IPS DF 6.9 (cell line): ENCODE measurements around the gene NR2C2AP.

Experiments
- DNase-seq: peaks from one replicate; pipeline ENCODE4 v3.0.0-alpha.2; 2013; ENCODE audit warnings: low read depth, low spot score
- H3K27ac ChIP-seq: one replicate; pipeline ENCODE4 v1.5.1; 2013; ENCODE audit warnings: low read length, control low read depth
- H3K27me3 ChIP-seq: 2 replicates; pipeline ENCODE4 v1.6.1; 2013; ENCODE audit warnings: mild to moderate bottlenecking, low read length; ENCODE audit not compliant: control insufficient read depth, insufficient read depth
- H3K36me3 ChIP-seq: 2 replicates; pipeline ENCODE4 v1.6.1; 2013; ENCODE audit warnings: low read length; ENCODE audit not compliant: control insufficient read depth, insufficient read depth
- H3K4me1 ChIP-seq: 2 replicates; pipeline ENCODE4 v1.6.1; 2013; ENCODE audit warnings: low read length; ENCODE audit not compliant: control insufficient read depth, insufficient read depth
- H3K4me3 ChIP-seq: 2 replicates; pipeline ENCODE4 v1.5.1; 2013; ENCODE audit warnings: mild to moderate bottlenecking, low read length
- H3K9me3 ChIP-seq: 2 replicates; pipeline ENCODE4 v1.6.1; 2013; ENCODE audit warnings: low read length, inconsistent platforms; ENCODE audit not compliant: control insufficient read depth, insufficient read depth
- WGBS: extraction: QIAGEN DNeasy Blood & Tissue Kit; methylation state at CpG from one replicate; pipeline ENCODE4 v1.1.7; 2013; ENCODE audit warnings: mixed read lengths, missing lambda C conversion rate; ENCODE audit not compliant: insufficient read length, insufficient coverage; 5-methylcytosine and 5-hydroxymethylcytosine counted together

The NR2C2AP gene

GRCh38 chr19:19205416-19206410 lies 2.5 kb upstream of the NR2C2AP start:
- WGBS = no CpG with 5 or more reads among the region's 14 CpGs
- DNase-seq = no peak

DNA sequence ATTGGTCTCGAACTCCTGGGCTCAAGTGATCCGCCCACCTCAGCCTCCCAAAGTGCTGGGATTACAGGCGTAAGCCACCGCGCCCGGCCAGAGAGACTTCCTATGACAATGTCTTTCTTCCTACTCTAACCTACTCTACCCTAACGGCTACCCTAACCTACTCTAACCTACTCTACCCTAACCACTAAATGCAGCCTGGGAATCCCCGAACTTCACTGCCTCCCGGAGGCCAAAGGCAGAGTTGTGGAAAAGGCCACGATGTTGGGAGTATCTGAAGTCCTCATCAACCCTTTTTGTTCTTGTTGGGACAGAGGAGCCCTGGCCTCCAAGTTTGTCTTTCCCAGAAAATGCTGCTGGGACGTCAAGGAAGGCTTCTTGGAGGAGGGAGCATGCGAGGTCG lies 967 bp upstream of the NR2C2AP start:
- Histone ChIP-seq H3K27me3 (peaks cover 13% of the 10 kb centered on the region), H3K36me3 (no peaks in the 10 kb centered on the region), H3K9me3 (no peaks in the 10 kb centered on the region), H3K27ac (no peak overlapping the region), H3K4me1 (no peaks in the 10 kb centered on the region), H3K4me3 (no peak overlapping the region)
- no CpG with 5 or more reads among the region's 13 CpGs for WGBS
- no peak for DNase-seq

More at GRCh38 chr19:19205416-19206410, 2.5 kb upstream of the NR2C2AP start:
- Histone ChIP-seq H3K36me3 (no peaks in the 10 kb centered on the region), H3K4me1 (no peaks in the 10 kb centered on the region), H3K27me3 (peaks cover 15% of the 10 kb centered on the region), H3K27ac (no peak overlapping the region), H3K4me3 (no peak overlapping the region), H3K9me3 (no peaks in the 10 kb centered on the region)

DNA sequence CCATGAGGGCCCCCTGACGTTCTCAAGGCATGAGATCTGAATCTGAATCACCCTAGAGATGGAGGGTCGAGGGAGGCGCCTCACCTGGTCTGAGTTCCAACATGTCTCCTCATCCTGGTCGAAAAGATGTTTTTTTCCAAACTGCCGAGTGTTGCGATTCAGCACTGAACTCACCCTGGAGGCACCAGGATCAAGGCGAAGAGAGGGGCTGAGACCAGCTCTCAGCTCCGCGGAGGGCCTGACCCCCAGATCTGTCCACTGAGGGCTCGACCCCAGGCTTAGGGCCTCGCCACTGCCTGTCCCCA lies 555 bp downstream of the NR2C2AP start:
- Histone ChIP-seq H3K36me3 (no peaks in the 10 kb centered on the region), H3K27ac (no peak overlapping the region), H3K4me3 (peak overlapping the region; percentile 82), H3K4me1 (no peaks in the 10 kb centered on the region), H3K27me3 (peaks cover 13% of the 10 kb centered on the region), H3K9me3 (no peaks in the 10 kb centered on the region)
- no peak for DNase-seq
- WGBS = no CpG with 5 or more reads among the region's 11 CpGs

DNA sequence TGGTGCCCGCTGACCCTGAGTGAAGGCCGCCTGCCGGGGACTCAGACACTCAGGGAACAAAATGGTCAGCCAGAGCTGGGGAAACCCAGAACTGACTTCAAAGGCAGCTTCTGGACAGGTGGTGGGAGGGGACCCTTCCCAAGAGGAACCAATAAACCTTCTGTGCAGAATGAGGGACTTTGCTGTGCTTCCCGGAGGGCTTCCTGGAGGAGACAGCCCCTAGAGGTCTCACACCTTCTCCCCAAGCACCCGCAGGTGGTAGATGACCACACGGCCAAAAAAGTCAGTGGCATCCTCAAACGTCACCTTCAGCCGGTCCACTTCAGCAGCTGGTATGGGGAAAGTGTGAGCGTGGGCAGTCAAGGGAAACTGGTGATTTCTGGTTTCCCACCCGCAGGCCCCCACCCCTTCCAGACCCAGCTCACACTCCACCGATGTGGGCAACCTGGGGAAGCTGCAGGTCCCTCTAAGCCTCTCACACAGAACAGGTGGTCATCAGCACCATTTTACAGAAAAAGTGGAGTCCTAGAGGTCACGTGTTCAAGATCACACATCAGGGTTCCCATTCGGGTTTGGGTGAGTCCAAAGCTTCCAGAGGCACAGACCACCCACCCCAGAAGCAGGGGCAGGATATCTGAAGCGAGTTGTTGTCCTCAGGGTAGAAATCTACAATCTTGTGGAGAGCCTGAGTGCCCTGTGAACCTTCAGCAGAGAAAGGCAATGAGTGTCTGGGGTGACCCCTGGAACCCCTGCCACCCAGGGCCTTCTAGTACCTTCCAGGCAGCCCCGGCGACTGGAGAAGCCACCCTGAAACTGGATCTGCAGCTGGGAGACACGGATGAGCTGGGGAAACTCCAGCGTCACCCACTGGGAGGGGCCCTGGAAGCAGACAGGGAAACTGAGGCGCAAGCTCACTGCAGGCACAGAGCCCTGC lies 1.2 kb downstream of the NR2C2AP start:
- peaks cover 4% of the 10 kb centered on the region for H3K36me3 ChIP-seq
- peak overlapping the region; percentile 82 for H3K4me3 ChIP-seq
- H3K27ac ChIP-seq = no peak overlapping the region
- H3K4me1 ChIP-seq = no peaks in the 10 kb centered on the region
- no peak for DNase-seq
- H3K27me3 ChIP-seq = peaks cover 10% of the 10 kb centered on the region
- WGBS = no CpG with 5 or more reads among the region's 19 CpGs
- H3K9me3 ChIP-seq = no peaks in the 10 kb centered on the region

DNA sequence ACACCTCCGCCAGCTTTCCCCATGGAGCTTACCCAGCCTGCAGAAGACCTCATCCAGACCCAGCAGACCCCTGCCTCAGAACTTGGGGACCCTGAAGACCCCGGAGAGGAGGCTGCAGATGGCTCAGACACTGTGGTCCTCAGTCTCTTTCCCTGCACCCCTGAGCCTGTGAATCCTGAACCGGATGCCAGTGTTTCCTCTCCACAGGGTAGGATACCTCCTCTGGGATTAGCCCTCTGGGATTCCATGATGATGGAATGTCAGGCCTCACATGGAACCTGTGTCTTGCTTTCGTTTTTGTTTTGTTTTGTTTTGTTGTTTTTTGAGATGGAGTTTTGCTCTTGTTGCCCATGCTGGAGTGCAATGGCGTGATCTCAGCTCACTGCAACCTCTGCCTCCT lies 9.3 kb downstream of the NR2C2AP start:
- H3K4me3 ChIP-seq = no peak overlapping the region
- WGBS = no CpG with 5 or more reads among the region's 5 CpGs

DNA sequence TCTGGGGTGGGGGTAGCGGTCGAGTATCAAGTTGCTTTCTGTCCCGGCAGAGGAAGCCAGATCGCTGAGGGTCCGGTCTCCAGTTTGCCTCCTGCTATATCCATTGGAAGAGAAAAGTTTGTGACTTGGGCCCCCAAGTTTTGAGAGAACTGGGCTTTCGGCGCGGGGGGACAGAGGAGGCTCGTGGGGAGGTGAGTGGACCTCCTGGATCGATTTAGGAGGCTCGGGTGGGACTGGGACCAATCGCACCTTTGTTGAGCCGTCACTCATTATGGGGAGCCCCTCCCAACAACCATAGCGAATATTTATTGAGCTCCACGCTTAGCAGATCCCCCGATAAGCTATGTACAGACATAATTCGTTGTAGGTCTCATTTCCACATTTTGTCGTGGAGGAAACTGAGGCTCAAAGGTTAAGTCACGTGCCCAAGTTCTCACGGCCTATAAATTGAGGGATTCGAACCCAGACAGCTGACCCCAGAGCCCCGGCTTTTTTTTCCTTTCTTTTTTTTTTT lies 10.2 kb downstream of the NR2C2AP start:
- Histone ChIP-seq H3K9me3 (no peaks in the 10 kb centered on the region), H3K4me3 (peak overlapping the region; percentile 75; the same call in 1 of the 2 replicates), H3K36me3 (peaks cover 6% of the 10 kb centered on the region), H3K4me1 (no peaks in the 10 kb centered on the region), H3K27me3 (no peaks in the 10 kb centered on the region), H3K27ac (no peak overlapping the region)
- WGBS = no CpG with 5 or more reads among the region's 22 CpGs
- no peak for DNase-seq

More for the DNA sequence above, 9.3 kb downstream of the NR2C2AP start:
- no peak overlapping the region for H3K27ac ChIP-seq
- H3K27me3 ChIP-seq = no peaks in the 10 kb centered on the region
- H3K36me3 ChIP-seq = peaks cover 6% of the 10 kb centered on the region
- no peak for DNase-seq
- no peaks in the 10 kb centered on the region for H3K9me3 ChIP-seq
- no peaks in the 10 kb centered on the region for H3K4me1 ChIP-seq

DNA sequence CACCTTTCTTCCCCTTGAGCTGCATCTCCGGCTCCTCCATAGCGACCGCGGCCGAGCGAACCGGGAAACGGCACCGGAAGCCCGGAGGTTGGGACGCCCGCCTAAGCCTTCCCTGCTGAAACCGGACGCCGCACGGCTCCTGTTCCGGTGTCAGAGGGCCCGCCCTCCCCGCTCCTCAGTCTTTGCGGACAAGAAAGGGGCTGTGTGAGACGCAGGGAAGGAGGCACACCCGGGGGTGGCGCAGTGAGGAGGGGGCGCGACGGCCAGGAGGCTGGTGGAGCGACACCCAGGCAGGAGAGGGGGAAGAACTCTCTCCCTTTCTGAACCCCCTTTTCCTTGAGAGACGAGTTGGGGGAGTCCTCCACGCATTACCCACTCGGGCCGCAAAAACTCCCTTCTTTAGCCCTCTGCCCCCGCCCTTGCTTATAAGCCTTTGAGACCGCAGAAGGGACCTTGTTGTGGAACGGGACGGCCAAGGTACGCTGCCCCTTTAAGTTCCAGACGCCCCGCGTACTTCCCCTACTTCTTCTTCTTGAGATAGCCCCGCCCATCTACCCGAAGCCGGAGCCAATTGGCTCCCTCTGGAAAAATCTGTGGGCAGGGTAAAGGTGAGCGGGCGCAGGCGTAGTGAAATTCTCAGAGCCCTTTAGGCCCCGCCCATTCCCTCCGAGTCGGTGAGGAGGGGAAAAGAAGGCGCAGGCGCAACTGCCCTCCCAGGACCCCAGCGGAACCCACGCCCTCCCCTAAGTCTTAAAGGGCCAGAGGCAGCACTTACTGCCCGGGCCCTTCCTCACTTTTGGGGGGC lies 10.9 kb downstream of the NR2C2AP start, which contains the start of the genes BORCS8 and RFXANK:
Gene BORCS8 (minus strand): TSS at position 75 of the 805 bp plus-strand sequence. CDS start 35 bp downstream, at position 40.
Gene RFXANK (plus strand): TSS at position 181 of the 805 bp plus-strand sequence. CDS start 1,689 bp downstream, outside the sequence.
- Histone ChIP-seq H3K36me3 (peaks cover 5% of the 10 kb centered on the region), H3K9me3 (no peaks in the 10 kb centered on the region), H3K27ac (no peak within 1 kb of the TSS), H3K4me1 (no peaks in the 10 kb centered on the region), H3K4me3 (peak within 1 kb of the TSS; percentile 93), H3K27me3 (no peaks in the 10 kb centered on the region)
- DNase-seq = peak; percentile 99
- no CpG with 5 or more reads among the region's 53 CpGs for WGBS

DNA sequence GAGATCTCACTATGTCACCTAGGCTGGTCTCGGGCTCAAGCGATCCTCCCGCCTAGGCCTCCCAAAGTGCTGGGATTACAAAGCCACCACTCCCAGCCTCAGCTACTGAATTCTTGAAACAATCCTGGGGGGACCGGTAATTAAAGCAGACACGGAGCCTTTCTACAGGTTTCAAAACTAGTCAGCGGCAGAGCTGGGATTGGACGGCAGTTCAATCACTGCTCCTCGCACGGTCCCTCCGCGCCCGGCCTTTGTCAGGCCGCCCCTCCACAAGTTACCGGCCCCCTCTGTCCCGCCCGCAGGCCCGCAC lies 11.5 kb downstream of the NR2C2AP start:
- DNase-seq = no peak
- H3K27me3 ChIP-seq = no peaks in the 10 kb centered on the region
- no peaks in the 10 kb centered on the region; the same call in 1 of the 2 replicates for H3K36me3 ChIP-seq
- H3K4me3 ChIP-seq = peak overlapping the region; percentile 93
- H3K9me3 ChIP-seq = no peaks in the 10 kb centered on the region
- H3K27ac ChIP-seq = no peak overlapping the region
- no CpG with 5 or more reads among the region's 17 CpGs for WGBS
- no peaks in the 10 kb centered on the region for H3K4me1 ChIP-seq

DNA sequence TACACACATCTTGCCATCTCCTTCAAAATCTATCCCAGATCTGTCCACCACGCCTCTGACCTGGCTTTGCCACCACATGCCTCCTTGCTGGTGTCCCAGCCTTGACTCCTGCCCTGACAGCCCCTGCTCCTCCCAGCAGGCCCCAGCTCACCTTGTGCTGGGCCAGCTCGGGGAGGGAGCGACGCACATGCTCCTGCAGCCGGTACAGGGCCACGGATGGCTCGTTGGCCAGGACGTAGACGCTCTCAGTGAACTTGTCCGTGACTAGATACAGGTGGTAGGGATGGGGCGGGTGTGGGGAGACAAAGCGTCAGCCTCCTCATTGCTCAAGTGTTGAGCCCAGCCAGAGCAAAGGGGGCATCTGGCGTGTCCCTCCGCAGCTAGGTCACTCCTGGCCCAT lies 16.5 kb downstream of the NR2C2AP start:
- no CpG with 5 or more reads among the region's 14 CpGs for WGBS
- Histone ChIP-seq H3K4me1 (no peaks in the 10 kb centered on the region), H3K27ac (no peak overlapping the region), H3K4me3 (no peak overlapping the region), H3K36me3 (no peaks in the 10 kb centered on the region), H3K27me3 (no peaks in the 10 kb centered on the region), H3K9me3 (no peaks in the 10 kb centered on the region)
- DNase-seq = no peak
